Vagina (tissue), 2 donors: ENCODE measurements around the gene MNAT1. TPM values are rescaled to one million over a fixed set of nuclear protein-coding genes. Genes with fewer than 3 reads are reported as not detected.

Source experiments
- DNase-seq, 2 donors: peaks; one replicate each; pipeline ENCODE4 v3.0.0-alpha.2; 2017; ENCODE audit errors: extremely low spot score in 2 of 2
- H3K27ac ChIP-seq: fragments of 200-600 bp; sonication (generic); one replicate; pipeline ENCODE4 v1.5.1; 2019
- H3K27me3 ChIP-seq: fragments of 200-600 bp; sonication (generic); one replicate; pipeline ENCODE4 v1.5.1; 2019
- H3K36me3 ChIP-seq, 2 donors: fragments of 200-600 bp; sonication (generic); one replicate each; pipeline ENCODE4 v1.5.1; 2017 to 2019
- H3K4me1 ChIP-seq: fragments of 200-600 bp; sonication (generic); one replicate; pipeline ENCODE4 v1.5.1; 2019
- H3K4me3 ChIP-seq, 2 donors: fragments of 200-600 bp; sonication (generic); 1 replicate in 1 of 2; 2 replicates in 1 of 2; pipeline ENCODE4 v1.5.1; 2016 to 2019
- H3K9me3 ChIP-seq: fragments of 200-600 bp; sonication (generic); one replicate; pipeline ENCODE4 v1.5.1; 2019
- CTCF ChIP-seq, 3 experiments: fragments of 450-650 bp in 2 of 3; fragments of 200-600 bp in 1 of 3; sonication (generic) in 1 of 3; IDR thresholded peaks; one replicate each; pipeline ENCODE4 v1.5.1; 2017 to 2019; ENCODE audit warnings: antibody characterized with exemption in 3 of 3, mild to moderate bottlenecking in 2 of 3, moderate library complexity in 2 of 3
- POLR2A ChIP-seq, 2 donors: fragments of 450-650 bp; IDR thresholded peaks; one replicate each; pipeline ENCODE4 v1.6.1; 2017; ENCODE audit warnings: antibody characterized with exemption in 2 of 2, mild to moderate bottlenecking in 2 of 2, moderate library complexity in 2 of 2
- POLR2AphosphoS5 ChIP-seq, 2 donors: sonication (generic); formaldehyde crosslinking; IDR thresholded peaks; one replicate each; pipeline ENCODE4 v1.9.0; 2017; ENCODE audit warnings: antibody characterized with exemption in 2 of 2, mild to moderate bottlenecking in 2 of 2, low read depth in 1 of 2; ENCODE audit not compliant: insufficient read depth in 1 of 2
- intact Hi-C: fragments of 100-400 bp; cut with DNase I; formaldehyde crosslinking; loops from one replicate; pipeline ENCODE4 v1.15.1; 2023
- total RNA-seq: library from RNA; depleted of rRNA; stranded (reverse); fragments of >200 nt; gene quantifications from one replicate; pipeline ENCODE4 v1.2.3, GENCODE V29; 2016

MNAT1 gene
- total RNA-seq, 1 donor from 2014 or later = 38.1 TPM

GRCh38 chr14:60757567-60758002 lies 23.0 kb downstream of the MNAT1 start:
- H3K36me3 ChIP-seq = no peaks in the 10 kb centered on the region
- intact Hi-C loops = no loop called here
- DNase-seq = no peak
- TF ChIP-seq CTCF (IDR thresholded peaks at IDR 0.05) (no peak), POLR2AphosphoS5 (IDR thresholded peaks at IDR 0.05; ENCODE audit: insufficient read depth in 1 of 2, low read depth in 1 of 2) (no peak)
- H3K4me1 ChIP-seq = peaks cover 15% of the 10 kb centered on the region
- no peak overlapping the region for H3K27ac ChIP-seq
- no peak overlapping the region for H3K4me3 ChIP-seq
- H3K27me3 ChIP-seq = no peaks in the 10 kb centered on the region
- H3K9me3 ChIP-seq = no peaks in the 10 kb centered on the region

- intact Hi-C loops = no loop called here
- DNase-seq = no peak
- H3K9me3 ChIP-seq = no peaks in the 10 kb centered on the region
- H3K27ac ChIP-seq = no peak overlapping the region
- TF ChIP-seq POLR2A (IDR thresholded peaks at IDR 0.05) (no peak), POLR2AphosphoS5 (IDR thresholded peaks at IDR 0.05; ENCODE audit: insufficient read depth in 1 of 2, low read depth in 1 of 2) (no peak), CTCF (IDR thresholded peaks at IDR 0.05) (no peak)
- H3K4me3 ChIP-seq = no peak overlapping the region
- no peaks in the 10 kb centered on the region for H3K36me3 ChIP-seq
- H3K4me1 ChIP-seq = peaks cover 15% of the 10 kb centered on the region
- H3K27me3 ChIP-seq = no peaks in the 10 kb centered on the region
Measured at GRCh38 chr14:60758885-60759284, 24.3 kb downstream of the MNAT1 start.

GRCh38 chr14:60760209-60760608 lies 25.6 kb downstream of the MNAT1 start:
- no peaks in the 10 kb centered on the region for H3K36me3 ChIP-seq
- intact Hi-C loops = no loop called here
- no peak for DNase-seq
- no peak overlapping the region for H3K4me3 ChIP-seq
- no peak overlapping the region for H3K27ac ChIP-seq
- H3K9me3 ChIP-seq = no peaks in the 10 kb centered on the region
- H3K27me3 ChIP-seq = no peaks in the 10 kb centered on the region
- TF ChIP-seq POLR2AphosphoS5 (IDR thresholded peaks at IDR 0.05; ENCODE audit: insufficient read depth in 1 of 2, low read depth in 1 of 2) = no peak
- TF ChIP-seq CTCF (IDR thresholded peaks at IDR 0.05) = no peak
- peaks cover 15% of the 10 kb centered on the region for H3K4me1 ChIP-seq

GRCh38 chr14:60760644-60761364 lies 26.2 kb downstream of the MNAT1 start:
- no peak for DNase-seq
- no peak overlapping the region for H3K4me3 ChIP-seq
- no peak overlapping the region for H3K27ac ChIP-seq
- peaks cover 15% of the 10 kb centered on the region for H3K4me1 ChIP-seq
- no peaks in the 10 kb centered on the region for H3K9me3 ChIP-seq
- intact Hi-C loops = no loop called here
- TF ChIP-seq POLR2AphosphoS5 (IDR thresholded peaks at IDR 0.05; ENCODE audit: insufficient read depth in 1 of 2, low read depth in 1 of 2) (no peak), CTCF (IDR thresholded peaks at IDR 0.05) (no peak), POLR2A (IDR thresholded peaks at IDR 0.05) (no peak)
- no peaks in the 10 kb centered on the region for H3K36me3 ChIP-seq
- H3K27me3 ChIP-seq = no peaks in the 10 kb centered on the region

GRCh38 chr14:60768602-60769001 lies 34.0 kb downstream of the MNAT1 start:
- H3K36me3 ChIP-seq = no peaks in the 10 kb centered on the region
- TF ChIP-seq POLR2AphosphoS5 (IDR thresholded peaks at IDR 0.05; ENCODE audit: insufficient read depth in 1 of 2, low read depth in 1 of 2) (no peak), CTCF (IDR thresholded peaks at IDR 0.05) (no peak), POLR2A (IDR thresholded peaks at IDR 0.05) (no peak)
- no peaks in the 10 kb centered on the region for H3K27me3 ChIP-seq
- no peaks in the 10 kb centered on the region for H3K9me3 ChIP-seq
- H3K27ac ChIP-seq = no peak overlapping the region
- intact Hi-C loops = no loop called here
- H3K4me1 ChIP-seq = no peaks in the 10 kb centered on the region
- no peak overlapping the region for H3K4me3 ChIP-seq
- DNase-seq = no peak
